Activated CD4-positive, alpha-beta T cell treated with anti-CD3 and anti-CD28 coated beads, Interleukin-2, amount 50 U/mL, for 1 hour (primary cell): ENCODE results near the gene WIPI1.
A peak's percentile ranks its signal among the peaks of the same experiment; 100 is the strongest.

Source experiments
- DNase-seq: peaks from one replicate; pipeline ENCODE4 v3.0.0-alpha.2; 2020

Gene WIPI1

DNA sequence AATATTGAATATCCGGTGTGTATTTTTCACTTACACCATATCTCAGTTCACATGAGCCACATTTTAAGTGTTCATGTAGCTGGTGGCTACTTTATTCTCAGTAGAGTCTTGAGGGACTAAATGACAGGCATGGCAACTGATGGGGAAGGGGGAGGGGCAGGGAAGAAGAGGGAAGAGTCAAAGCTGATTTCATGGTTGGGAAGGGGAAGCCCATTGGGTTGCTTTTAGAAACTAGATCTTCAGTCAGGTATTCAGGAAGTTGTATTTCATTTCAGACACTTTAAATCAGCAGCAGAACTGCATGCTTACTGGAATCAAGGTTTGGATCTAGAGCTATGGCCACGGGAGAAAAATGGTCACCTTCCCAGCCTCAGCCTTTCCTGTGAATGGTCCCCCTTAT, 2.9 kb upstream of the WIPI1 start:
- no peak for DNase-seq

DNA sequence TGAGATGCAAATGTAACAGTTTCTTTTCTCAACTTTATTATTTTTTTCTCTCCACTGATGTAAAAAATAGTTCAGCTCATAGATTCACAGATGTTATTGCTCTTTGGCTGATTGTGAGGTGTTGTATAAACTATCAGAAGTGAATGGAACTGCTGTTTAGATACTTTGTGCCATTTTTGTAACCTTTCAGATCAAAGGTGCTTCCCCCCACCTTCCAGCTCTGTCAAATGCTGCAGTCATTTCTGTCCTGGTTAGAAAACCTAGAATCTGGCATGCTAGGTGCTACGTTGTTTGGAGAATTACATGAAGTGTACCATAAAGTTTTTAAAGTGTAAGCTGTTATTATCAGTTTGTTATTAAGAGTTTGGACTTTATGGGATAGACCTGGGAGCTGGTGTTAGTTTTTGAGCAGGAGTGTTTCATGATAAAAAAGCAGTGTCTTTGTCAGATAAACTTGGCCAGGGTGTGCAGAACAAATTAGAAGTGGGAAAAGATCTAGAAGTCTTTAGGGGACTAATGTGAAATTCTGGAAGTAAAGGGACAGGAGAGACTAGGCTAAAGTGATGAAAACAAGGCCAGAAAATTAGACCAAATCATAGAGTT, 1.8 kb upstream of the WIPI1 start:
- DNase-seq: no peak

DNA sequence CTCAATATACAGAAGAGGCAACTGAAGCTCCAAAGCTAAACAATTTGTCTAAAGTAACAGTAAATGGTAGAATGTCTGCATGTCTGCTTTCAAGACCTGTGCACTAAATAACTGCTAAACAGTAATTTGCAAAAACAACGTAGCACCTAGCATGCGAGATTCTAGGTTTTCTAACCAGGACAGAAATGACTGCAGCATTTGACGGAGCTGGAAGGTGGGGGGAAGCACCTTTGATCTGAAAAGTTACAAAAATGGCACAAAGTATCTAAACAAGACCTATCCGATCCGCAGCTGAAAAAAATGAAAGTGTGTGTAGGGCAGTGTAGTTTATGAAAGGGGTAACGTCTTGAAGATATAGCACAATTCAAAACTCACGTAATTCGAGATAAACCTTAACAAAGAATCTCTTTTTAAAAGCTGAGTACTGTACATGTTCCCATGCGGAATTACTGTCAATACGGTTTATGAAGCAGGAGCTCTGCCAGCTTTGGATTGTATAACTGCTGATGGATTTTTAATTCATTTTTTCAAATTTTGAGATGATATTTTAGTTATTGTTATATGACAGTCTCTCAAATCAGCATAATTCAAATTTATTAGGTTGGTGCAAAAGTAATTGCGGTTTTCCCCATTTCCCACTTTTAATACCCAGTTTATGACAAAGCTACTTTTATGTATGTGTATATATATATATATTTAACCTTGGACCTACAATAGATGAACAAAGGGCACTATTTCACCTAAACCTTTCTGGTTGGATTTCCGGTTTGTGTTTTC, 1.2 kb upstream of the WIPI1 start:
- DNase-seq: no peak

DNA sequence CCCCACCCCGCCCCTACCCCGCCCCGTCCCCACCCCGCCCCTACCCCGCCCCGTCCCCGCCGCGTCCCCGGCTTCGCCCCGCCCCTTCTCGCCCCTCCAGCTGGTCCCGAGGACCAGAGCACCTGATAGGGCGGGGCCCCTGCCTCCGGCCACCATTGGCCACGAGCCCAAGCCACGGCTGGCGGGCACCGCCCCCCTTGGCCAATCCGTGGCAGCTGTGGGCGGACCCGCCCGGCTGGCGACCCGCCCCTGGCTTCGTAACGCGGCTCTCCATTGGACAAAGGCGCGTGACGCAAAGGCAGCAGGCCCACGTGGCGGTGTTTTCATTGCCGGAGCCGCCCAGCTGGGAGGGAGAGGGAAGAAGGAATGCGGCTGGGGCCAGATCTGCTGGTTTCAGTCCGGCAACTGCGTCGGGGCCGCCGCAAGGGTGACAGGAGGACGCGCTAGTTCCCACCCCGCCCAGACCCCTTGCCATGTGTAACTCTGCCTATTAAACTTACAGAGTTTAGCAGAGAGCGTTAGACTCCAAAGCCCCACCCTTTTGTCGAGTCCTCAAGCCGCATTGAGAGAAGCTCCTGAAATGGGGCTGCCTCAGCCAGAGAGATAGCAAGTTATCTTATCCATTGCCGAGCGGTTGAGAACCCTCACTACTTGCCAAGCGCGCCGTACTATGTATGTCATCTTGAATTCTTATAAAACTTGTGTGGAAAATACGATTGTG, 403 bp upstream of the WIPI1 start:
- peak; percentile 97 for DNase-seq

DNA sequence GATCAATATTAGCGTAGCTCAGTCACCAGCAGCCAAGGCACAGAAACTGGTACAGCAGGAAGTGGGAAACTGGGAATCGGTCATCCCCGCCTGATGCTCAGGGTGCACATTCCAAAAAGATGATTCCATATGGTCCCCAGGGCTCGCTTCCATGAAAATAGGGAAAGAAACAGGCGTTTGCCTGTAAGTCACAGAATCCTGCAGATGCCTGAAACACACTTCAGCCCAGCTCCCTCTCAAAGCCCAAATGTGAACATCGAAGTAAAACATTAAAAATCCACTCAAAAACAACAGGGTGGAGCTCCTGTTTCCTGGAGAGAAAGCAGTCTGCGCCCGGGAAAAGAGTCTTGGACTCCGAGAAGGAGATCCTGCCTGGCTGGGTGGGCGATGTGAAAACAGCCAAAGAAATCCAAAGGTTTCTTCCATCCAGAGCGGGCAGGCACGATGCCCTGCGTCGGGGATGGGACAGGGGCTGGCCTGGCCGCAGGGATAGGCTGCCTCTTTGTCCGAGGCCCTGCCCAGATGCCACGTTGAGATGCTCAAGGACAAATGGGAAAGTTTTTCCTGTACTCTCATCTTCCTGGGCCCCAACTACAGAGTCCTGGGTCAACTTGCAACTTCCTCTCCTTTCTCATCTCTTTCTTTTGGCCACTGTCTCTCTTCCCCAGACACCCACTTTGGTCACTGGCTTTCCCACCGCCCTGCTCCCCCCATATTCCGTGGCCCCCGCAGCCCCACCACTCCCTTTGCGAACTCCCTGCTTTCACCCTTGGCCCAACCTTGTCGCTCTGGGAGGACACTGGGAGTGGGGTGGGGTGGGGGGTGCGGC, 743 bp downstream of the WIPI1 start:
- DNase-seq: no peak

DNA sequence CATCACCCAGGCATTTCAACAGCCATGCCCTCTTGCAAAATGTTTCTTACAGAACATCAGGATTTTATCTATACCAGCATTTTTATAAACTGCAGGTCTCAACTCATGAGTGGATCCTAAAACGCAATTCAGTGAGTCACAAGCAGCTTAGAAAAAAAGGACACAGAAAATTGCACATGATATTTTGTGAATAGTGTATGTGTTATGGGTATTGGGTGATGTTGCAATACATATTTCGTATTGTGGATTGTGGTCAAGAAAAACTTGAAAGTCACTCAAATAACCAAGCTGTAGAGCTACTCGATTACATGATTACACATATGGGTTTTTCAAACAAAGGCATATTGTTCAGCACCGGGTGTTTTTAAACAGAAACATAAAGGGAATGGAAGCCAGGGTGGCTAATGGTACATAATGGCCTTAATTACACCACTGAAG, 1.4 kb downstream of the WIPI1 start:
- DNase-seq: no peak

DNA sequence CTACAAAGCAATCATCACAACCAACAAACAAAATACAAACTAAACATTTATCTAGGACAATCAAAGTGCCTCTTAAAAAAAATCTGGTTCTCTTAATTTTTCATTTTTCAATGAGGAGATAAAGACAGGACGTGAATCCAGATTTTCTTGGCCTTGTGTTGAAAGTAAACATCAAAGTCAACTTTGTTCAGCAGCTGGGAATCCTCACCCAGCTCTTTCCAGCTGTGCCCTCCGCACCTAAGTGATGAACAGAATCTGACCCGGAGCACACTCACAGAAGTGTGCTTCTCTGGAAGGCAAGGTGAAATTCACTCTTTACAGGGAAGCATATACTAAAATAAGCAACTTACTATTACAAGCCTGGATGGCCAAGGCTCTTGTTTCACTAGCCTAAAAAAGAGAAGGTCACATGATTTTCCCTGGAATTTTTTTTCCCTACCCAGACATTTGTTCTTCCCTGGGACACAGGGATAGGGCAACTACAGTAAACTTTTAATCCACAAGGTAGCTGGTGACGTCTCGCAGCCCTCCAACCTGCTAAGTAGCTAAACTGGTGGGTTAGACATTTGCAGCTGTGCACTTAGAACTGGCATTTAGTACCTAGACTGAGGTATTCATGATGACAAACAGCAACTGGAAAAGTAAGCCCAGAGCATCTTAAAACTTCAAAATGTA, 3.2 kb downstream of the WIPI1 start:
- no peak for DNase-seq

DNA sequence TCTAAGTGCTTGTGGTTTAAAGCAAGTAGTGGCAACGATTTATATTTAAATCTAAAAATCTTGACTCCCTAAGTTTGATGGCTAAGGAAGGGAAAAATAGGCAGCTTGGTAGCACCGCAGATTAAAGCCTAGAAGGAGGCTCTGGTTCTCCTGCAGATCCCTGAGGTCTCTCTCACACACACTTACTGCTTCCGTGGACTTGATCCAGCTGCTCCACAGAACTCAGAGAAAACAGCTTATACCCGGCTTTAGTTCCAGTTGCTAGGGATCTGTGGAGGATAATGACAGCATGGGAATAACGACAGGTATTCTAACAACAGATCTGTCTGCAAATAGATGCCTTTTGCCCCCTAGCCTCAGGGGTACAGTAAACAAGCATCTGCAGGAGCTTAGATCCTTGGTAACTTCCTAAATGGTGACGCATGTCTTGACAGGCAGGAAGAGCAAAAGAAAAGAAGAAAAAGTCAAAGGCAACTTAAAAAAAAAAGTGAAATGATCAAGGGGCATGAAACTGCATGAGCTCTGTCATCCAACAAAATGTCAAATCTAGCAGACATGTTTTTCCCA, 4.5 kb downstream of the WIPI1 start:
- no peak for DNase-seq

DNA sequence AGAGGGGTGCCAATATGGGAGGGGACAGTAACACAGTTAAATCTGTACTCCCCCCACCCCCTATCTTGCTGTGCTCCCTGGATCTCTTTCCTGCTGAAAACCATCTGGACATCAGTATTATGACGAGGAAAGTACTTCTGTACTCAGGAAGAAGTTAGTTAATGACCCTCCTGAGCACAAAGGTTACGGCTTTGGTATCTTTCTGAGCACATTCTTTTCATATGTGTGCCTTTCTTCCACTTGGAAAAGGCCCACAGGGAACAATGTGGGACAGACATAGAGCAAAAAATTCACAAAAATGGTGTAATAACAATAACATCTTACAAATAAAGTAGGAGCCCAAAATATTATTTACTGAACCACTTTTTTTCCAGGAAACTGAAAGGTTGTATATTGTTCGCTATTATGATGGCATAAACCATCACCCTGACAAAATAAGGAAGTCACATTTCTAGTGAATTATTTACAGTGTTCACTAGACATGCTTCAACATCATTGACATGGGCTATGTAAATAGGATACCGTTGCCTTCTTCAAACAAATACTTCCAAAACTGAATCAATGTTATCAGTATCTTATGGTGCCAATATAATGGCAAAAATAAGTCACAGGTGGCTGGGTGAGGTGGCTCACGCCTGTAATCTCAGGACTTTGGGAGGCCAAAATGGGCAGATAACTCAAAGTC, 5.5 kb downstream of the WIPI1 start:
- no peak for DNase-seq

DNA sequence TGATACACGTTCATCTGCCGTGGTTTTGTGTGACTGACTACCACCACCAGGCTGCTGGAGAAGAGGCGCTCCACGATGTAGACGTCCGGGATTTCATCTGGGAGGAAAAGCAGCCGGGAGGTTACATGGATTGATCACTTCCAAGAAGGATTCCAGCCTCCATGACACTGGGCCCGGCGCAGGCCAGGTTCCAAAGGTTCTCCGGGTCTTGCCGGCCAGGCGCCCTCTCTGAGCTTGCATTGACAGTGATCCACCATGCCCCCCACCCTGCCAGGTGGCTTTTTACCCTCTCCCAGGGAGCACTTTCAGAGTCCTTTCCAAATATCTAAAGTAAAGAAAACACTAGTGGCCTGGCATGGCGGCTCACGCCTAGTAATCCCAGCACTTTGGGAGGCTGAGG, 6.5 kb downstream of the WIPI1 start:
- no peak for DNase-seq

DNA sequence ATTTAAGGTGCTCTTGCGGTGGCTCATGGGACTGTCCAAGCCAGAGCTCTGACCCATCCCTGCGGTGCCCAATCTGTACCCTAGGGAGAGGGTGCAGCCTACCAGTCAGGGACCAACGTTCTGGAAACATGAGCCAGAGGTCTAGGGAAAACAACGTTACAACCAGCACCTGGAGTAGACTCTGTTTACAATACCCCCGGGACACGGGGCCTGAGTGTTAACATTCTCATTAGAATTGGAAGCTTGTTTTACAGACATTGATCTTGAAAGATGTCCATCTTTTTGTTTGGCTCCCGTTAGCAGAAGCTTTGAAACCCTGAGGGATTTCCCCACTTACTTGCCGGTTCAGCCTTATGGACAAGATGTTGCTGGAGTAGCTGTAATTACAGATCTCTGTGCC, 6.9 kb downstream of the WIPI1 start:
- no peak for DNase-seq

DNA sequence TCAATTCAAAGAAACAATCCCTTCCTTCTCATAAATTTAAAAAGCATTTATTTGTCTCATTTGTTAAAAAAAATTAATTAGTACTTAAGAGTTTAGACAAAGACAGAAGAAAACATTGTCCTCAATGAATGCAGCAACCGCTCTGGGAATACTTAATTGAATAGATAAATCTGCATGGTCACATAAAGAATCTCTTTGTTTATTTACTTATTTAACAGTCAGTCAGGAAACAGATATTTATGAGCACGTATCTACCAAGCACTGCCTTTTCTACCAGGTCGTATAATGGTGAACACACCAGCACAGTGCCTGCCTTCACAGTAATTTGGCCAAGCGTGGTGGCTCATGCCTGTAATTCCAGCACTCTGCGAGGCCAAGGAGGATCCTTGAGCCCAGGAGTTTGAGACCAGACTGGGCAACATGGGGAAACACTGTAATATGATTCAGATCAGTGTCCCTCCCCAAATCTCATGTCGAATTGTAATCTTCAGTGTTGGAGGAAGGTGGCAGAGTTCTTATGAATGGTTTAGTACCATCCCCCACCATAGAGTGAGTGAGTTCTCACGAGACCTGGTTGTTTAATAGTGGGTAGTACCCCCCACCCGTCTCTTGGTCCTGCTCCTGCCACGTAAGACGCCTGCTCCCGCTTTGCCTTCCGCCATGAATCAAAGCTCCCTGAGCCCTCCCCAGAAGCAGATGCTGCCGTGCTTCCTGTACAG, 8.1 kb downstream of the WIPI1 start:
- DNase-seq: no peak

DNA sequence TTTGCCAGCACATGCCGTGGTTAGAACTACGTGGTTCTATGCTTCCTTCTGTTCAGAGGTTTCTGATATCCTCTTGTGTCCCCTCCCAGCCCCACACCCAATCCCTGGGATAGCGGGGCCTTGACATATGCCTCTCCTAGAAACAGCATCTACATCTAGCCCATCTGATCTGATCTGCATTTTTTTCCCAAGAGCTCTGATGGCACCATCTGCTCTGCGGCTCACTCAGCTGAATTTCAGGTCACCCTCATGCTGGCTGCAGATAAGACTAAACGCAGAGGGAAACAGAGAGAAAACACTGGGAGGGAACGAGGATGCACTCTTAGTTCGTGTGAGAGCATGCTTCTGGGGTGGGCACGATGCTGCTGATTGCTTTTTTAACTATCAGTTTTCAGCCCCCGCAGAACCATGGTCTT, 10.7 kb downstream of the WIPI1 start:
- no peak for DNase-seq

DNA sequence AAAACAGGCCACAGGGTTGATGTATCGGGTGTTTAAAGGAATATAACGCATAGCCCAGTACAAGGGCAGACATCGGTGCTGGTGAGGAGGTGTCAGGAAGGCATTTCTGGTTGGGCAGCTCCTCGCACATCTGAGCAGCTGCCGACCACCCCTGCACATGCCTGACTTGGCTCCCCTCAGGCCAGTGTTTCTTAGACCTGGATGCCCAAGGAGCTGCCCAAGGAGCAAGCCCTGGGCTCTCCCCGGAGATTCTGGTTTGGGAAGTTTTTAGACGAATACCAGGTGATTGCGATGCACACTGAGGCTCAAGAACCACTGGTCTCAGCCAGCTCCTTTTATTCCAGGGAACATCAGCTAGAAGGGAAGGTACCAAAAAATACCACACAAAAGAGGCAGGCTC, 11.6 kb downstream of the WIPI1 start:
- no peak for DNase-seq

DNA sequence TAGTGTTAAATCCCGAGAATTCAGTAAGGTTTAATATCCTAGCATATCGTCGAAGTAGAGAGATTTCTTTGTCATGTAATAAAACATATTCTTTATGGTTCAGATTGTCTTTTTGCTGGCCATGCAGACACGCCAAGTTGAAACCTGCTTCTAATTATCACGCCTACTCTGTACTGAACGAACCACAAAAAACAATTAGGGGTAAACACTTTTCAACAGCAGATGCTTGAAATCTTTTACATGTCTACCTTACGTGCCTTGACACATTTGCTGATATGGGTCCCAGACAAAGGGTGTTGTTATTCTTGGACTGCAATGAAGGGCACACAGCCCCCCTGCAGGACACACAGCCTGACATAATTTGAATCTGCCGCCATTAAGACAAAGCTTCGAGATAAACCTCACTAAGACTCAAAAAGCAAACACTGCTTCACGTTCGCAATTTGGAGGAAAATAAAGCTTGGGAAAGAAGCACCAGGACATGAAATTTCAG, 13.3 kb downstream of the WIPI1 start:
- DNase-seq: no peak

DNA sequence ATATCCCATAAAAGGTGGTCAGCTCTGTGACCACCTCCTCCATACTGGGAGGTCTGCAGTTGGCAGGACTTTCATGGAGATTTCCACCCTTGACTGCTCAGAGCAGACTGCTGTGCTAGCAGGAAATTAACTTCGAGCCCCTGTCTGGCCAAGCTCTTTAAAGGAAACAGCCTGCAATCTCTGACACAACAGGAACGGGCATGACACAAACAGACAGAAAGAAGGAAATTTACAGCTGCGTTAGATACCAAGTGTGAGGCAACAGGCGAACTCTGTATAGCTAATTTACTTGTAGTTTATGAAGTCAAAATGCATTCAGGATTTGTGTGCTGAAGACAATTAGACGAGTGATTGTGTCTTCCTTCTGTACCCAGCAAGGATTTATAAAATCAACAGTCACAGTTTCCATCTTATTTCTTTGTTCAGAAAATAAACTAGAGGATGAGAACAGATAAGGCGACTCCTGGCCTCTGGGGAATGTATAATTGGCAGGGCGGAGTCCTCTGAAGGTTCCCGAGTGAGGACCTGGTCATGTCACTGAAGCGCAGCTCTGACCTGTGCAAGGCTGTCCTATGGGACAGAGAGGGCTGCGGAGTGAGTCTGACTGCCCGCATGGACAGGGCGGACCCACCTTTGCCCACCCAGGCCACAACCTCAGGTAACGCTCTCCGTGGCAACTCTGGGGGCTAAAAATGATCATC, 16.1 kb downstream of the WIPI1 start:
- no peak for DNase-seq

DNA sequence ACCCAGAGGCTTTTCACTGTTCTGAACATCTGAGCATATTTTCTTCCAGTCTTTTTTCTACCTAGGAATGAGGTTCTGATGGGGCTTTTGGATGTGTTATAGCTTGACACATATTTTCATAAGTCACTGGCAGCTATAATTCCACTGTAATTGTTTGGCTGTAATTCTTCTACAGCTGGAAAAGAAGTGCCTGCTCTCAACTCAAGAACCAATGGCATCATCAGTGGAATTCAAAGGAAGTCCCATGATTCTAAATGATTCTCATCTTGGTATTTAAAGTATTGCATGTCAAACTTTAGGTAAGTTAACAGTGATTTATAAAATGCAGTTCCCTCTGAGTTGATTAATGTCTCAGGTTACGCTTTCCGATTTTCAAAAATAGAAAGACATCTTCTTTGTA, 16.8 kb downstream of the WIPI1 start:
- no peak for DNase-seq

DNA sequence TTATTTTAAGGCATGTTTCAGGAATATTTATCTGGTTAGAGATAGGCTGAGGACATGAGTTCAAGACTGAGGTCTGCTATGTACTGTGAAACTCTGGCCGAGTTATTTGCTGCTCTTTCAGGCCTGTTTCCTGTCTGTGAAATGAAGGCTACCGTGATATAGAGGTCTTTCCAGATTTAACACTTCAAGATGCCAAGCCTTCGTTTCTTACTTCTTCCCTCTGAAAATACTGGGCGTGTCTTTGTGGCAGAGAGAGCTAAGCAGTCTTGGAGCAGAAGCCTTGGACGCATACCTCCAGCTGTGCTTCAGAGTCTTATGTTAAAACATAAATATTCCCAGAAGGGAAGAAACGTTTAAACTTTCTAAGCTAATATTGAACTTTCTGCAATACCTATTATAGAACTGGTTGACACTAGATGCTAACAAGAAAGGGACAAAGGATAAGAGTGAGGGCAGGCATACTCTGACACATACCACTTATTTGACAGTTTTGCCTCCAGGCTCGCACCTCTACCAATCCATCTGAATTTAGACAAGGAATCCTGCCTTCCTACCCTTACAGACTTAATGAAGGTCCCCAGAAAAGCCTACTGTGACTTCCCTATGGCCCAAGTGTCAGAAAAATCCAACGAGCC, 17.5 kb downstream of the WIPI1 start:
- DNase-seq: no peak

DNA sequence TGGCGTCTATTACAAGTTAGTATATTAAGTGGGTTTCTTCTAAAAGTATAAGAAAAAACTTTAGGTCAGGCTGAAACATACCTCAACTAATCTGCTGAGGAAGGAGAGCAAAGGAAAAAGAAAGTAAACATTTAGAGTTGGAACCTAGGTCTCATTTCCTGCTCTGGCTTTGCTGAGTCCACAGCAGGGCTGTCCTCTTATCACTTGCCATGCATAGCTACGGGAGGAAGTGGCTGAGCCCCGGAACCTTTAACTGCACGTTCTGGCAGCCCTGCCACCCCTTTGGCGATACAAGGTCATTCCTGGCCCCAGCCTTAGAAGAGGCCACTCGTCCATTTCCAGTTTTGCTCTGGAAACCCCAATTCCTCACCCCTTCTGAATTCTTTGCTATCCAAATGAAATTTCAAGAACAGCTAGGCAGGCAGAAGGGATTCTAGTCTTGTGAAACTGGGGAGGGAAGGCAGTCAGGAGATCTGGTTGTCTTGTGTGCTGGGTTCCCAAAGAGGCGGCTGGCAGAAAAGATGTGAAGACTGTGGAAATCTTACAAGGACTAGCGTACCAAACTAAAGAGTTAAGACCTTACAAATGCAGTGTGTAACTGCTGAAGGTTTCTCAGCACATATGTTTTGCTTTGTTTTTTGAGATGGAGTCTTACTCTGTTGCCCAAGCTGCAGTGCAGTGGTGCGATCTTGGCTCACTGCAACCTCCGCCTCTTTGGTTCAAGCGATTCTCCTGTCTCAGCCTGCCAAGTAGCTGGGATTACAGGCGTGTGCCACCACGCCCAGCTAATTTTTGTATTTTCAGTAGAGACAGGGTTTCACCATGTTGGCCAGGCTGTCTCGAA, 19.1 kb downstream of the WIPI1 start:
- DNase-seq: peak; percentile 31
